Measurements from ENCODE around the gene BIRC2. TPM values are rescaled to one million over a fixed set of nuclear protein-coding genes. Genes with fewer than 3 reads are reported as not detected.

The BIRC2 gene
- 30.2 to 38.6 TPM (median 33.0 TPM) in 5 replicates for total RNA-seq (2022; extraction: Qiagen RNA extraction; ENCODE audit: low read depth)

DNA sequence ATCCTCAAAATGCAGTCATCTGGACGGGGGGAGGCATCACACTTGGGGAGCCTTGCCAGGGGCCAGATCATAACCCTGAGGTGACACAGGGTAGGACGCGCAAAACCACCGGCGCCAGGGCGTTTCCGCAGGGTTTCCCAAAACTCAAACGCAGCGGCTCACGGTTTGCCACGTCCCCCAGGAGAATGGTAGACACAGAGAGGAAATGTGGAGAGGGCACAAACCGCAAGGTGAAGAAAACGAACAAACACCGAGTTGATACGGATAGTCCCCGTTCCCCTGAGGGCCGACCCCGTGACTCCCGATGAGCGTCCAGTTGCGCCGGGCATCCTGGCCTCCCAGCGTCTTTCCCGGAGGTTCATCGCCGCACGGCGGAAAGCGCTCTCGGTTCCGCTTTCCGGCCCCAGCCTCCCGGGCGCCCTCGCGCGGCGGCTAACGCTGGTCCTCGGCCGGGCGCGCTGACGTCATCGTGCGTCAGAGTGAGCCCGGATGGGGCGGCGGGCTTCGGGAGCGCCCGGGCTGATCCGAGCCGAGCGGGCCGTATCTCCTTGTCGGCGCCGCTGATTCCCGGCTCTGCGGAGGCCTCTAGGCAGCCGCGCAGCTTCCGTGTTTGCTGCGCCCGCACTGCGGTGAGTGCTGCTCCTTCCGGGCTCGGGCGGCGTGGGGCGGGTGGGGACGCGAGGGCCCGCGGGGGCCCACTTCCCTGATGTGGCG is at the start of gene BIRC2:
TSS of gene BIRC2 (plus strand) at position 467 of the 714 bp plus-strand sequence. CDS start 2,641 bp downstream, outside the sequence.

GRCh38 chr11:102317099-102317767 is 29.8 kb upstream of the BIRC2 start, which contains the start of gene BIRC3:
BIRC3 (plus strand) TSS chr11:102317484; CDS start chr11:102324510, 7,026 bp downstream.

Other genes with a start within 250 kb of the BIRC2 start
- 44.2 to 62.3 TPM (median 57.9 TPM) in 5 replicates for gene YAP1, start 236.8 kb upstream of the BIRC2 start, total RNA-seq (2022; extraction: Qiagen RNA extraction; ENCODE audit: low read depth)
- gene BIRC3, start 29.7 kb upstream of the BIRC2 start, total RNA-seq (2022; extraction: Qiagen RNA extraction; ENCODE audit: low read depth), result 28.3 to 40.2 TPM (median 32.7 TPM) in 5 replicates
- 153 to 200 TPM (median 193 TPM) in 5 replicates for gene TMEM123, start 105.6 kb downstream of the BIRC2 start, total RNA-seq (2022; extraction: Qiagen RNA extraction; ENCODE audit: low read depth)
- 22.9 to 34.4 TPM (median 26.2 TPM) in 5 replicates for gene MMP7, start 183.5 kb downstream of the BIRC2 start, total RNA-seq (2022; extraction: Qiagen RNA extraction; ENCODE audit: low read depth)

Data from A549 treated with DMSO at 1 μM for 4 hours (cell line).